SKM-1 (cell line): ENCODE data around the gene SPOP.
"Not testable (repeated sequence)": the region's sequence is repeated elsewhere in the genome, so short reads cannot be mapped to it uniquely, and the experiment has no call there.

Experiments
- DNase-seq: peaks from one replicate; lab custom pipeline; 2025; ENCODE audit not compliant: unreplicated experiment; lab: John Stamatoyannopoulos, UW

The SPOP gene

DNA sequence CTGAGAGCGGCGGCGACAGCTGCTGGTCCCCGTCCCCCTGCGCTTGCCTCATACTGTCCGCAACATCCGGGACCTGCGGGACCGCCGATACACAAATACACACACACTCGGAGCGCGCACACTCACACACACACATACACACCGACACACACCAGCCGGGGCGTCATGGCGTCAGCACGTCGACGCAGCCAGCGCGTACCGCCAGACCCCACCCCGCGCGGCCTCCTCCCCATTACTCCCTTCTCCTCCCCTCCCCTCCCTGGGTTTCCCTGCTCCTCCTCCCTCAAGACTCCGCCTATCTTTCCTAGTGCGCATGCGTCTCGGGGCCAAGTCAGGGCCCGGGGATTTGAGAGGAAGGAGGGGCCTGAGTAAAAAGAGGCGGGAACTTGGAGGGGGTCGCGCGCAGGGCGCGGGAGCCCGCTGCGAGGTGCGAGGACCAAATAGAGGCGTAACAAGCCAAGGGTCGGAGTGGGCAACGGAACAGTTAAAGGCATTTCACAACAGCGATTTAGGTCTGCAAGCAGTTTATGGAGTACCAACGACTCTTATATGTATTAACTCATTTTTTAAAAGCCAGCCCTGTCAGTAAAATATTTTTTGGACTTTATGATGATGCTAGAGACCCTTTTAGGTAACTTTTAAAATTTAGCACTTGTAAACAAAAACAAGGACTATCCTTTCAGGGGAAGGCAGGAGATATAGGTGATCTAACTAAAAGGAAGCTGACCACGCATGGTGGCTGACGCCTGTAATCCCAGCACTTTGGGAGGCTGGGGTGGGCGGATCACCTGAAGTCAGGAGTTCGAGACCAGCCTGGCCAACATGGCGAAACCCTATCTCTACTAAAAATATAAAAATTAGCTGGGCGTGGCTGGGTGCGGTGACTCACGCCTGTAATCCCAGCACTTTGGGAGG is at the start of gene SPOP:
SPOP (minus strand) TSS at position 165 of the 915 bp plus-strand sequence. CDS start 55,287 bp downstream, outside the sequence.
- peak; percentile 98 for DNase-seq

DNA sequence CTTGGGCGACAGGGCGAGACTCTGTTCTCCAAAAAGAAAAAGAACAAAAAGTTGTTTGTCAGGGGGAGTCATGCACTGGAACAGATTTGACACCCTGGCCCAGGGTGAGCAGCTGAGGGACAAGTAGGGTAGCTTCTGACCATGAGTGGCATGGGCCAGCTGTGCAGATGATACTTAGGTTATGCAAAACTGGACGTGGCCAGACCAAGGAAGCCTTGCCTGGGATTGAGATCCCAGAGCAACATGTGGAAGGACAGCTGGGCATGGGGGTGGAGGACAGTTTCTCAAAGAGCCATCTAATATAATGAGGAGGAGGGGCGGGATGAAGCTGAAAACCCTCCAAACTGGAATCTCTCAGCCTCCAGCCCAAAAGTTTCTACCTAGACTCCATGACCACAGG is 49.5 kb upstream of the SPOP start:
- DNase-seq = no peak

DNA sequence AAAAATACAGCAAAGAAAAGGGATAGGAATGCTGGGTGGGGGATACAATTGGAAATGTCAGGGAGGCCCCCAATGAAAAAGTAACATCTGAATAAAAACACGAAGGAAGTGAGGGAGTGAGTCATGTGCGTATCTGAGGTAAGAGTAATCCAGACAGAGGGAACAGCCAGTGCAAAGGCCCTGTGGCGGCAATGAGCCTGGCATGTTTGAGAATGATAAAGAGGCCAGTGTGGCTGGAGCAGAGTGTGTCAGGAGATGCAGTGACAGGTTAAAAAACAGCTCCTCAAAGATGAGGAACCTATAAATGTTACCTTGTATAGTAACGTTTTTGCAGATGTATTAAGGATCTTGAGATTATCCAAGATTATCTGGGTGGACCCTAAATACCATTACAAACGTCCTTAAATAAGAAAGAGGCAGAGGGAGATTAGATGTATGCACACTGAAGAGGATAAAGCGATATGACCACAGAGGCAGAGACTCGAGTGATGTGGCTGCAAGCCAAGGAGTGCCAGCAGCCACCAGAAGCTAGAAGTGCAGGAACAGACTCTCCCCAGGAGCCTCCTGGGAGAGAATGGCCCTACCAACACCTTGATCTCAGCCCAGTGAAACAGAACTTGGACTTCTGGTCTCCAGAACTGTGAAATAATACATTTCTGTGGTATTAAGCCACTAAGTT is 47.7 kb upstream of the SPOP start:
- no peak for DNase-seq

DNA sequence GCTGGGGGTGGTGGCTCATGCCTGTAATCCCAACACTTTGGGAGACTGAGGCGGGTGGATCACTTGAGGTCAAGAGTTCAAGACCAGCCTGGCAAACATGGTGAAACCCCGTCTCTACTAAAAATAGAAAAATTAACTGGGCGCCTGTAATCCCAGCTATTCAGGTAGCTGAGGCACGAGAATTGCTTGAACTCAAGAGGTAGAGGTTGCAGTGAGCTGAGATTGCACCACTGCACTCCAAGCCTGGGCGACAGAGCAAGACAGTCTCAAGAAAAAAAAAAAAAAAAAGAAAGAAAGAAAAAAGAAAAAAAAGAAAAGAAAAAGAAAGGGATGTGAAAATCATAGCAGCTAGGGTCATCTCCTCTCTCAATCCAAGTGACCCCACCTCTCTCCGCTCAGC is 46.7 kb upstream of the SPOP start:
- not testable (repeated sequence) for DNase-seq

DNA sequence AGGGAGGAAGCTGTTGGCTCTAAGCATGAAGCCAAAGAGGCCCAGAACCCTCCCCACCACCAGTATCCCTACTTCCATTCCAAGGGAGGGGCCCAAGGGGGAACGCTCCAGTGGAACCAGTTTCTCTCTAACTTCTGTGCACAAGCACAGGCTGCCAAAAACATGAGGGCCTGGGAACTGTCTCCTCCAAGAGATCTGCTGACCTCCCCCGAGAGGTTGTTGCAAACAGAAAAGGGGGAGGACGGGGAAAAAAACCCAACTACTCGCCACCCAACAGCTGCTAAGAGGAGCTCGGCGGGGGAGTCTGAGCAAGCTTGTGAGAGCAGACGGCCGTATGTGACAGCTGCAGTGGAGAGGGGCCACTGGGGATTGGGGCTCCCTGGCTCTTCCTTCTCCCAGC is 45.5 kb upstream of the SPOP start:
- no peak for DNase-seq

DNA sequence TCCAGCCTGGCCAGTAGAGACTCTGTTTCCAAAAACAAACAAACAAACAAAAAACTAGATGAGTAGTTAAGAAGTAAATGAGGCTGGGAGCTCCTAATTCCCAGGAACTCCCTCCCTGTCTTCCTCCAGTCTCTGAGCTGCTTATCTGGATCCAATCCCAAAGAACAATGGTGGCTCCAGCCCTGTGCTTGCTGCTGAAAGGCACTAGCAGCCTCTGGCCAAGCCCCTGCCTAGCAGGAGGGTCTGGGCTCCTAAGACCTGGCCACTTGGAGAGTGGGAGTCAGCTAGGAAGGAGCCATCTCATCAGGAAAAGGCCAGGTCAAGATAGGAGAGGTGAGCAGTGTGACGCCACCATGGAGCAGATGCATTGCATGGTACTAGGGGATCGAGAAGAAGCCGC is 44.2 kb upstream of the SPOP start:
- no peak for DNase-seq

DNA sequence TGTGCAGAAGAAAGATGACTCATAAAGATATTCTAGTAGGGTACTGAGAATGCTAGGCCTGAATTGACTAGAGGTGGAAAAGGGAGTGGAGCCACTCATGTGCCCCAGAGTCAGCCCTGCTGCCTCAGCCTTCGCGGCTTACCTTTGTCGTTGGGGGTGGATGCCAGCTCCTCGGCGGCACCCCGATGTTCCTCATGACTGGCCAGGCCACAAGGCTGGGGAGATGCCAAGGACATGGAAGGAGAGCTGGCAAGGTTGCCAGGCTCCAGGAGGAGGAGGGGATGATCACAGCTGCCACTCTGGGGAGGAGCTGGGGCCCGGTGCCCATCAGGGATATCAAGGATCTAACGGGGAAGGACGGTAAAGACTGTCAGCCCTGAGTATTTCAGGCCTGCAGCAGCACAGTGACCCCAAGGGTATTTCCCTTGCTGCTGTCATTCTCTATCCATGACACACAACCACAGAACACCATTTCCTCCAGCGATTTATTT is 39.5 kb upstream of the SPOP start:
- DNase-seq = no peak

DNA sequence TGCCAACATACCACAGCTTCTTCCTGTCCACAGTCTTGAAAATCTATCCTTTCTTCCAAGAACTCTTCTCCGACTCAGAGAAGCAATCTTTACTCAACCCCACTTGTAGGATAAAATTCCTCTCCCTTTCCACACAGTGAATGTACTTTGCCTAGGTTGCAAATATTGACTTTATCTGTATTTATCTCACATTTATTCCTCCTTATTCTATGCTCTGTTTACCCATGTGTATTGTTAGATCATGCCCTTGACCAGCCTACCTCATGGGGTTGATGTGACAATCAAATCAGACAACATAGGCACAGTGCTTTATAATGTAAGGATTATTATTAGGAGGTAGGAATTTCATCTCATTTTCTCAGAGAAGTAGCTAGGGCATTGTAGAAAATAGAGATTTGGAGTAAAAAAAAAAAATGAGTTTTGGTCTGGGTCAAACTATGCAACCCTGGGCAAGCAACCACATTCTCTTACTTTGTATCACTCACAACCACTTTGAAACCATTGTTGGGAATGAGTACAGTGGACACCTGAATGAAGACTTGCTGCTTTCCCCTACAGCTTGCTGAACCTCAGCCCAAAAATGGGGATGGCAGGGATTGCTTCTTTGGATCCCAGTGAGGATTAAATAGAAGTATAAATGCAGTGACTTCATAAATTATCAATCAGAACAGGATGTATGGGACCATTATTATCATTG is 38.9 kb upstream of the SPOP start:
- DNase-seq = no peak

DNA sequence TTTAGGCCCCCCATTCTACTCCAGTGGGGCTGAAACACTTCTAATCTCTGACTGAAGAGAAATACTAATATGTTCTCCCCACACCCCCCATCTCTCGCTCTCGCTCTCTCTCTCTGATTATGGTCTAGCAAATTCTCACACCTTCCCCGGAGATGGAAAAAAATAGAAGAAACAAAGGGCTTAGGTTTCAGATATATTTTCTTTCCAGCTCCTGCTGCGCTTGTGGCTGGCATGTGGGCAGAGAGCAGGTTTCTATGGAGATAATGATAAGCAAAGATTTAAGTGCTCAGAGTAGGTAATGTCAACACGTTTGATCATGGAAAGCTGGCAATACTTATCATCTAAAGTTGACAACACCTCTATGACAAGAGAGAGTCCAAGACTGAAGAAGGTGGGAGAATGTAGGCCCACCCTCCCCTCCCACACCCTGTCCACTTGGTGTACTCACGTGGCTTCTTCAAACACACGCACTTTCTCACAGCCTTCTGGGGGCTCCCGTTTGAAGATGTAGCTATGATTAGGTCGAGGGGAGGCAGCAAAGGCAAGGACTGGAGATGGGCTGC is 37.9 kb upstream of the SPOP start:
- no peak for DNase-seq

DNA sequence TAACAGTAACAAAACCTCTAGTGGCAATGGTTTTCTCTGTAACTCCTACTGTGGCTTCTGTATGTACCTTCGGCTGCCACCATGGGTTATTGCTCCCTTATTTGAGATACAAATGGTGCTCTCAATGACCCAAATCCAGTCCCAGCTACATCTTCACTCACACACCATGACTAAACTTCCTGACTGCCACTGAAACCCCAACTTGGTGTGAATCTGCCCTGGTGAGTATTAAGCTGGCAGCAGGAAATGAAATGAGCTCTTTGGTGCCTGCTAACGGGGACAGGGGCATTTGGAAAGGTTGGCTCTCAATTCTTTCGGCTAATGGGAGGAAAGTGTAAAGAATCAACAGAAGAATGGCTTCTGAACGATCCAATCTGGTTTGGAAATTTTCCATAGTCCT is 37.3 kb upstream of the SPOP start:
- no peak for DNase-seq

DNA sequence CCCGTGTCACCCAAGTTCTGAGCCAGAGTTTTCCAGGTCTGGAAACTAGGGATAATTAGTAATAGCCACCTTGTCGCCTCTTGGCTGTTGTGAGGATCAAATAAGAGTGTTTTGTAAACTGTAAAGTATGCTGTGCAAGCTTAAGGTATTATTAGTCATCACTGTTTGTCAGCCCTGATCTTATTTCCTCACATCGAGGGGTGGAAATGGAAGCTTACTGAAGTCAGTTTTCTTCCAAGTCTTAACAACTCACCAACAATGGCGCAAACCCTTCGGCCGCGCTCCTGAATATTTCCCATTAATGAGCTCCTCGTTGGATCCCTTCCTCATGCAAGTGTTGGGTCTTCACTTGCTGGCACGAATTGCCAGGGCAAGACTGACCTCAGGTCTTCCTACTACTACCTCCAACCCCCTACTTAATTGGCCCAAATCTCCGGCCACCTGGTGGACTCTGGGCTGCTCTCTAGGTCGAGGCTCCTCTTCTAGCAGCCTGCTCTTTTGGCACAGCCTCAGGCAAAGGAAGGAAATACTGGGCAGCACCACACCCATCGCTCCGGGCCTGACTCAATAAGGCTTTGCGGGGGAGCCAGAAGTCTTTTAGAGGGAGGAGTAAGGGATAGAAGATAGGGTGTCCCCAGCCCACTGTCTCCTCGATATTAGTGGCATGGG is 30.8 kb upstream of the SPOP start:
- no peak for DNase-seq

DNA sequence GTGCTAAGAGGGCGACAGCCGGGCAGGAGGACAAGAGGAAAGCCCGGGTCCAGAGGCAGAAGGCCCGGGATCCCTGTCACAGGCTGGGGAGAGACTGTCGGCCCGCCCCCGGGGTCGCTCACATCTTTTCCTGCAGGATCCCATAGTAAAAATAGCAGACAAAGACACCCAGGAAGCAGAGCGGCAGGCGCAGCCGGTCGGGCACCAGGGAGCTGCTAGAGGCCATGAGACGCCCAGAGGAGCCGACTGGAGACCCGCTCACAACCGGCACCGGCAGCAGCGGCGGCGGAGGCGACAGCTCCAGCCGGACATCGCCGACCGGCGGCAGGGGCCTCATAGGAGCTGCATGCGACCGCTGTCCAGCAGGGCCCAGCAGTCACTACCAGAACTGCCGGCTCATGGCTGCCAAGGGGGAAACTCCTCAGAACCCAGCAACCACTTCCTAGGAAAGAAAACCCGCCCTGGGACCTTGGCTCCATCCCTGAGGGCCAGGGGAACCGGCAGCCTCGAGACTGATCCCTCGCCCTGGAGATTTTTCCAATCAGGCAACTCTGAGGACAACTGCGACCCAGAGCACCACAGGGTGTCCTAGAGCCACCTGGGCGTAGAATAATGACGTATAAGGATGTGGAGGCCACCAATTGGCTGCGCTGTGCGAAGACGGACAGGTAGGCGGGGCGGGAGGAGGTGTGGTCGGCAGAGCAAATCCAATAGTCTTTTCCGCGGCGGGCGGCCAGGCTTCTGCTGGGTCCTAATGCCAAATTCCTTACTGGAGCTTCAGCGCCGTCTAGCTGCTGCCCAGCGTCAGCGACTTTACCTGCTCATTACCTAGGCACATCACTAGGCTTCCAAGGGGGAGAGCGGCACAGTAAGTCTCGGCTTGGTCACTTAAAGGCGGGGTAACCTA is 30.0 kb upstream of the SPOP start, which contains the start of gene SLC35B1:
SLC35B1 (minus strand) TSS at position 357 of the 907 bp plus-strand sequence; CDS start at position 226, 131 bp downstream.
- DNase-seq = peak; percentile 99

DNA sequence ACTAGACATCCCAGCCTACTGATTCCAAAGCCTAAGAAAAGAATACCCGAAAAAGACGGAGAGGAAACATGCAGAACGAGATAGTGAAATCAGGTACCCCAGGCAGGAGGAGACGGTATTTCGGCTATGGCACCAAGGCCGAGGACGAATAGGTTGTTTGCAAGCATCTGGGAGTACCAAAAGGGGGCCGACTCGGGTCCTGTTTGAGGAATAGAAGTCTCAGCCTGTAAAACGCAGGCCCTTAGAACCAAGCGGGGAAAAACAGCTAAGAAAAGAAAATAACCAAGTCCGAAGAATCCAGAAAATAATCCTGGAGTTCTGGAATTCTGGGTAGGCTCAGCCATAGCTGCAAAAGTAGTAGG is 29.3 kb upstream of the SPOP start:
- no peak for DNase-seq

DNA sequence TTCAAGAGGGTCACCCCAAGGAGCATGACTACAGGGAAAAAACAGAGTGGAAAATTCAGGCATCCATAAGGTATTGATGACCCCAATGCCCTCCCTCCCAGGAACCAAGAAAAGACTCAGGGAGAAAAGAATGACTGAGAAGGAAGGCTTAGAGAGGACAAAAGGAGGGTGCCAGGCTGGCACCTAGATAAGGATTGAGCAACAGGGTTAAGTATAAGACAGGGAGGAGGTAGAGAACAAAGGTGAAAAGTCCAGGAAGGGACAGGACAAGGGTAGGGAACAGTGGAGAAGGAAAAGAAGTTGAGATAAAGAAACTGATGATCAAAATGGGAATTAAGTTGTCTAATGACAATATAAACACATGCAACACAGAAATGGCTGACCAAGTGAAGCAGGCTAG is 27.4 kb upstream of the SPOP start:
- DNase-seq = no peak

DNA sequence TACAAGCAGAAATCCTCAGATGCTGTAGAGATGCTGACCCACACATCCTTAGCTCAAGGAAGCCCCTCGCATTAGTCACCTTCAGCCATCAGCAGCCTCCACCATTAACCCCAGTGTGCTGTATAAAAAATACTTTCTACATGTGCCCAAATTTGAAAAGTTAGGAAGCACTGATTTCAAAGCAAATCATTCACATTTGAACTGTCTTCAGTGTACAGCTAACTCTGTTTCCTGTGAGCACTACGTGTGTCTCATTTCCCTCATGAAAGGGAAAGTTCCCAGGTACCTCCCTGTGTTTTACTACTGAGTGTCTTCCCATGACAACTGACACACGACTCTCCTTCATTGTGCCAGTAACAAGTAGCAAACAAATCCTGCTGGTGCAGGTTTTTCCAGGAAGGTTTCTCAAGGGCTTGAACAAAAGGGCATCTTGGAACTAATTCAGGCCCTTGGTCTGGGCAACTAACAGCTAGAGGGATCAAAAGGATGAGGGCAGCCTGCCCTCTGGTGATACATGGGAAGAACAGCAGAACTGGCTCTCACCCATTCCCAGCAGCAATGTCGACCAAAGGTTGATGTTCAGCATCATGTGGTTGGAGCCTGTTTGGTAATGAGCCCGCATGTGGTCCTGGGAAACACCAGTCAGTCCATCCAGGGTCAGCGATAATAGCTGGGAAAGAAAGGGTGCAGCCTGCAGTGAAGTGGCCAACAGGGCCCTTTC is 25.8 kb upstream of the SPOP start:
- DNase-seq = no peak

DNA sequence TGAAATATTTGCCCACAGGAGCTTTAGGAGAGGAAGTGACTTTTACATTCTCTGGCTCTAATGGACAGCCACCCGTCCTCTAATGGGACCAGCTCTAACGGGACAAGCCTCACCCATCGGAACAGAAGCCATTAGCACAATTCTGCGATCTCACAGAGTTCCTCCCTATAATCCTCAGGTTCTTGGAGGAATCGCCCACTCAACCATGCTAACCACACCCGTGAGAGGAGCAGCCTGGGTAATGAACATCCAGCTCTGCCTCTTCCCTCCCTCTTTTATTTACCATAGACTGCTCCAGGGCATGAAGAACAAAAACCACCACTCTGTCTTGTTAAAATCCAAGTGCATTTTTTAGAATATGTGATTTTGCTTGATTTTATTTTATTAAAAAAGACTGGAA is 23.1 kb upstream of the SPOP start:
- no peak for DNase-seq

DNA sequence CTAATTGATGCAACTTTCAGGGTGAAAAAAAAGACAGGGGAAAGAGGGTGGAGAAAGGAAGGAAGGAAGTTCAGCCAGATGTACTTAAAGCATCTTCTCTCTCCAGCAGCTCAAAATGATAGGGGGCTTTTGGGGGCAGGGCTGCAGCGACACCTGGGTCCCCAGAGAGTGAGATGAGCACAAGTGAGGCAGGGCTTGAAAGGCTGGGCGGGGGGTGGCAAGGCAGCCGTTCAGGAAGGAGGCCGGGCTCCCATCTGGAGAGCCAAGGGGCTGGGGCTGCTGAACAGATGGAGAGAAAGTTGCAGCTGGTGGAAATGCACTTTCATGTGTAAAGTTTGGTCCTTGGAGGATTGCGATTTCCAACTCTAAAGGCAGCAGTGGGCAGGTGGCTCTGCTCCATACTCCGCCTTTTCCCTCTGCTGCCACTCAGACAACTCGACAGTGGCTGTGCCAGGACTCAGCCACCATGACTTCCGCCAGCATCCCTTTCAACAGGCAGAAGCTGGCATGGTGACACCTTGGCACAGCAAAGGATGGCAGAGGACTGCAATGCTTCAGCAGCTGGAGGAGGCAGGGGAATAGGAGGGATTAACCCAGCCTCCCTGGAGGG is 22.2 kb upstream of the SPOP start:
- DNase-seq = no peak

DNA sequence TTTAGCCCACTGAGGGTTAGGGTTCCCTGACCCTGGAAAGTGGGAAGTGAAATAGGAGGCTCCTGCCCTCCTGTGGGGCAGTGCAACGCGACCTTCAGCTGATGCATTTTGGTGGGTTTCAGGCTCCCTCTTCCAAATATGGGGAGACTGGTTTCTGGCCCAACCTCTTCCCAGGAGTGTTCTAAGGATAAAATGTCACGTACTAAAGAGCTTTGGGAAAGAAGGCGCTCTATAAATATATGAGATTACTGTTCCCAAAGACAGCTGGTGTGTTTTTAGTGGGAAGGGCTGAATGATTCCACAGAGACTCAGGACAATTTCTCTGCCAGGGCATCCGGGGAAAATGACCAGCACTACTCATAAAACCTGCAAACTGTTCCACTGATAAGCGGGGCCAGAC is 20.1 kb upstream of the SPOP start:
- no peak for DNase-seq
